Smooth muscle cell (in vitro differentiated cells): ENCODE measurements around the gene NF1. TPM values are rescaled to one million over a fixed set of nuclear protein-coding genes. Genes with fewer than 3 reads are reported as not detected.

Experiments
- DNase-seq: peaks from one replicate; lab custom pipeline; 2025; ENCODE audit not compliant: unreplicated experiment; lab: John Stamatoyannopoulos, UW
- H2AFZ ChIP-seq: fragments of 200-600 bp; sonication (generic); 2 replicates; pipeline ENCODE4 v1.6.0; 2016; ENCODE audit warnings: antibody characterized with exemption, low read depth, mild to moderate bottlenecking
- H3F3A ChIP-seq: fragments of 200-600 bp; sonication (generic); 2 replicates; pipeline ENCODE4 v1.6.0; 2017; ENCODE audit warnings: antibody characterized with exemption, low read depth
- H3K27ac ChIP-seq: fragments of 200-600 bp; sonication (generic); 2 replicates; pipeline ENCODE4 v1.5.1; 2016; ENCODE audit warnings: low read depth, mild to moderate bottlenecking
- H3K27me3 ChIP-seq: fragments of 200-600 bp; sonication (generic); 2 replicates; pipeline ENCODE4 v1.6.1; 2016; ENCODE audit warnings: low read depth, mild to moderate bottlenecking
- H3K36me3 ChIP-seq: fragments of 200-600 bp; sonication (generic); 2 replicates; pipeline ENCODE4 v1.5.1; 2016; ENCODE audit warnings: low read depth
- H3K4me1 ChIP-seq: fragments of 200-600 bp; sonication (generic); 2 replicates; pipeline ENCODE4 v1.5.1; 2016; ENCODE audit warnings: low read depth
- H3K4me2 ChIP-seq: fragments of 200-600 bp; sonication (generic); 2 replicates; pipeline ENCODE4 v1.6.0; 2016; ENCODE audit warnings: mild to moderate bottlenecking
- H3K4me3 ChIP-seq: fragments of 200-600 bp; sonication (generic); 2 replicates; pipeline ENCODE4 v1.5.1; 2016; ENCODE audit warnings: mild to moderate bottlenecking
- H3K79me2 ChIP-seq: fragments of 200-600 bp; sonication (generic); 2 replicates; pipeline ENCODE4 v1.6.0; 2016; ENCODE audit warnings: low read depth, mild to moderate bottlenecking
- H3K9ac ChIP-seq: fragments of 200-600 bp; sonication (generic); 2 replicates; pipeline ENCODE4 v1.6.0; 2016; ENCODE audit warnings: low read depth
- H3K9me3 ChIP-seq: fragments of 200-600 bp; sonication (generic); replicated peaks from 2 replicates; pipeline ENCODE4 v1.5.1; 2016; ENCODE audit warnings: low read depth
- H4K20me1 ChIP-seq: fragments of 200-600 bp; sonication (generic); 2 replicates; pipeline ENCODE4 v1.6.0; 2016; ENCODE audit warnings: low read depth
- WGBS: methylation state at CpG from one replicate; pipeline ENCODE4 v1.1.7; 2016; ENCODE audit warnings: low lambda C conversion rate; 5-methylcytosine and 5-hydroxymethylcytosine counted together
- polyA plus RNA-seq: library from polyadenylated mRNA; unstranded; fragments of >200 nt; fragmentation: Nextera tagmentation; extraction: Ambion mirVana; gene quantifications from 2 replicates; pipeline ENCODE4 v1.2.1, GENCODE V29; 2016
- total RNA-seq: library from RNA; depleted of rRNA; stranded (reverse); fragments of >200 nt; gene quantifications from 2 replicates; pipeline ENCODE4 v1.2.3, GENCODE V29; 2014
- TF ChIP-seq, protein P1 (sequence below): fragments of 200-600 bp; sonication (generic); IDR thresholded peaks from 2 replicates; pipeline ENCODE4 v1.5.1; 2017; ENCODE audit warnings: borderline replicate concordance, mild to moderate bottlenecking, antibody characterized with exemption; ENCODE audit not compliant: insufficient read depth, poor library complexity, severe bottlenecking

Gene NF1
- total and polyA plus RNA-seq, 2 experiments from 2014 or later: 7.6 to 74.3 TPM

GRCh38 chr17:31408586-31408985 is 313.8 kb downstream of the NF1 start:
- Histone ChIP-seq H3K79me2 (no peaks in the 10 kb centered on the region), H3K4me1 (peaks cover 3% of the 10 kb centered on the region), H3K4me2 (no peak overlapping the region), H3F3A (no peaks in the 10 kb centered on the region), H3K4me3 (no peak overlapping the region), H3K9me3 (no peaks in the 10 kb centered on the region), H3K9ac (no peak overlapping the region), H3K27ac (no peak overlapping the region), H2AFZ (no peak overlapping the region), H3K36me3 (no peaks in the 10 kb centered on the region), H4K20me1 (no peaks in the 10 kb centered on the region), H3K27me3 (no peaks in the 10 kb centered on the region)
- no peak for DNase-seq
- WGBS: 96% methylated on average over 4 of the region's 4 CpGs
- TF ChIP-seq, protein P1, sequence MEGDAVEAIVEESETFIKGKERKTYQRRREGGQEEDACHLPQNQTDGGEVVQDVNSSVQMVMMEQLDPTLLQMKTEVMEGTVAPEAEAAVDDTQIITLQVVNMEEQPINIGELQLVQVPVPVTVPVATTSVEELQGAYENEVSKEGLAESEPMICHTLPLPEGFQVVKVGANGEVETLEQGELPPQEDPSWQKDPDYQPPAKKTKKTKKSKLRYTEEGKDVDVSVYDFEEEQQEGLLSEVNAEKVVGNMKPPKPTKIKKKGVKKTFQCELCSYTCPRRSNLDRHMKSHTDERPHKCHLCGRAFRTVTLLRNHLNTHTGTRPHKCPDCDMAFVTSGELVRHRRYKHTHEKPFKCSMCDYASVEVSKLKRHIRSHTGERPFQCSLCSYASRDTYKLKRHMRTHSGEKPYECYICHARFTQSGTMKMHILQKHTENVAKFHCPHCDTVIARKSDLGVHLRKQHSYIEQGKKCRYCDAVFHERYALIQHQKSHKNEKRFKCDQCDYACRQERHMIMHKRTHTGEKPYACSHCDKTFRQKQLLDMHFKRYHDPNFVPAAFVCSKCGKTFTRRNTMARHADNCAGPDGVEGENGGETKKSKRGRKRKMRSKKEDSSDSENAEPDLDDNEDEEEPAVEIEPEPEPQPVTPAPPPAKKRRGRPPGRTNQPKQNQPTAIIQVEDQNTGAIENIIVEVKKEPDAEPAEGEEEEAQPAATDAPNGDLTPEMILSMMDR: no peak

- Histone ChIP-seq H3K4me3 (no peak overlapping the region), H2AFZ (no peak overlapping the region), H3F3A (no peaks in the 10 kb centered on the region), H3K9ac (no peak overlapping the region), H3K4me2 (no peak overlapping the region), H3K27ac (no peak overlapping the region), H3K36me3 (no peaks in the 10 kb centered on the region), H4K20me1 (no peaks in the 10 kb centered on the region), H3K4me1 (peaks cover 13% of the 10 kb centered on the region), H3K9me3 (no peaks in the 10 kb centered on the region), H3K79me2 (no peaks in the 10 kb centered on the region), H3K27me3 (no peaks in the 10 kb centered on the region)
- no peak for DNase-seq
- TF ChIP-seq, protein P1: no peak
- WGBS: 91% methylated on average over 13 of the region's 13 CpGs
These were observed 317.0 kb downstream of the NF1 start for GRCh38 chr17:31411707-31412285.

GRCh38 chr17:31412511-31412910 is 317.7 kb downstream of the NF1 start:
- no peak overlapping the region for H3K4me2 ChIP-seq
- no peaks in the 10 kb centered on the region for H3K27me3 ChIP-seq
- no peak for DNase-seq
- H3K9me3 ChIP-seq: no peaks in the 10 kb centered on the region
- H3K4me3 ChIP-seq: no peak overlapping the region
- H3K79me2 ChIP-seq: no peaks in the 10 kb centered on the region
- 78% methylated on average over 6 of the region's 6 CpGs for WGBS
- H4K20me1 ChIP-seq: no peaks in the 10 kb centered on the region
- H3K36me3 ChIP-seq: no peaks in the 10 kb centered on the region
- H3F3A ChIP-seq: no peaks in the 10 kb centered on the region
- H3K4me1 ChIP-seq: peaks cover 13% of the 10 kb centered on the region
- no peak overlapping the region for H3K27ac ChIP-seq
- no peak overlapping the region for H3K9ac ChIP-seq
- no peak overlapping the region for H2AFZ ChIP-seq
- TF ChIP-seq, protein P1: no peak
